ENCODE results near the gene AIDA. TPM values are rescaled to one million over a fixed set of nuclear protein-coding genes. Genes with fewer than 3 reads are reported as not detected.
A peak's percentile ranks its signal among the peaks of the same experiment; 100 is the strongest.

Gene AIDA
- total and polyA plus RNA-seq, 8 donors = 29.7 to 63.5 (median 39.9) TPM

GRCh38 chr1:222665964-222666363 lies 46.3 kb downstream of the AIDA start:
- H3K4me1 ChIP-seq = no peaks in the 10 kb centered on the region
- no peak overlapping the region for H3K4me3 ChIP-seq
- no peak for DNase-seq
- 79 to 82% (median 81%) methylated on average over 7 of the region's 7 CpGs for WGBS, 5 donors
- intact Hi-C loops (cut with DNase I; ENCODE audit: low total_unique reads) = no loop called here
- peaks cover 64 to 84% (median 77%) of the 10 kb centered on the region in 4 donors for H3K36me3 ChIP-seq
- no peaks in the 10 kb centered on the region for H3K27me3 ChIP-seq
- TF ChIP-seq POLR2AphosphoS5 (IDR thresholded peaks at IDR 0.05) (no peak), POLR2A (IDR thresholded peaks at IDR 0.05) (no peak), EP300 (IDR thresholded peaks at IDR 0.05) (no peak)
- TF ChIP-seq, protein P1, sequence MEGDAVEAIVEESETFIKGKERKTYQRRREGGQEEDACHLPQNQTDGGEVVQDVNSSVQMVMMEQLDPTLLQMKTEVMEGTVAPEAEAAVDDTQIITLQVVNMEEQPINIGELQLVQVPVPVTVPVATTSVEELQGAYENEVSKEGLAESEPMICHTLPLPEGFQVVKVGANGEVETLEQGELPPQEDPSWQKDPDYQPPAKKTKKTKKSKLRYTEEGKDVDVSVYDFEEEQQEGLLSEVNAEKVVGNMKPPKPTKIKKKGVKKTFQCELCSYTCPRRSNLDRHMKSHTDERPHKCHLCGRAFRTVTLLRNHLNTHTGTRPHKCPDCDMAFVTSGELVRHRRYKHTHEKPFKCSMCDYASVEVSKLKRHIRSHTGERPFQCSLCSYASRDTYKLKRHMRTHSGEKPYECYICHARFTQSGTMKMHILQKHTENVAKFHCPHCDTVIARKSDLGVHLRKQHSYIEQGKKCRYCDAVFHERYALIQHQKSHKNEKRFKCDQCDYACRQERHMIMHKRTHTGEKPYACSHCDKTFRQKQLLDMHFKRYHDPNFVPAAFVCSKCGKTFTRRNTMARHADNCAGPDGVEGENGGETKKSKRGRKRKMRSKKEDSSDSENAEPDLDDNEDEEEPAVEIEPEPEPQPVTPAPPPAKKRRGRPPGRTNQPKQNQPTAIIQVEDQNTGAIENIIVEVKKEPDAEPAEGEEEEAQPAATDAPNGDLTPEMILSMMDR (IDR thresholded peaks at IDR 0.05) = no peak
- H3K27ac ChIP-seq = no peak overlapping the region
- no peaks in the 10 kb centered on the region for H3K9me3 ChIP-seq

DNA sequence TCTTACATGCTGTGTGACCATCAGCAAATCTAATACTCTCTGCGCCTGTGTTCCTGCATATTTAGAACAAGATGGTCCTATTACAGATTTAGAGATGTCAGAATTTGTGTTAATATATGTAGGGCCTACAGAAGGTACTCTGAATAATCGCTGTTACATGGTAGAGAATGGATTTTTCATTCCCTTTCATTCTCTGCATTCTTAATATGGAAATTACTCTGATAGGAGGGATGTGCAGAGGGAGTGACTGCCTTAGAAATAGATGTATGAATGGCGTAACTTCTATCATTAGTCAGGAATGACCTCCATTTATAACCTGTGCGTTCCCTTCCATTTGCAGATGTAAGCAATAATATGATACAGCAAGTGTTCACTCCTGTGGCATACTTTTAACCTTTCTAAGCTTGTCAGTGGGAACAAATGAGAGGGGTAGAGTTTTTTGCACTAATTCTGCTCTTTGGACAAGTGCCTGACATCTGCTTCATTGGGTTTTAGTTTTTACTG lies 48.8 kb downstream of the AIDA start:
- no peak for DNase-seq
- H3K27ac ChIP-seq = no peak overlapping the region
- intact Hi-C loops (cut with DNase I; ENCODE audit: low total_unique reads) = no loop called here
- WGBS, 5 donors = 92 to 98% (median 96%) methylated on average over 4 of the region's 4 CpGs
- H3K36me3 ChIP-seq = peaks cover 89 to 95% (median 95%) of the 10 kb centered on the region in 4 donors
- H3K27me3 ChIP-seq = no peaks in the 10 kb centered on the region
- H3K4me3 ChIP-seq = no peak overlapping the region
- H3K4me1 ChIP-seq = no peaks in the 10 kb centered on the region
- TF ChIP-seq, protein P1 (IDR thresholded peaks at IDR 0.05) = no peak
- no peak for TF ChIP-seq POLR2AphosphoS5 (IDR thresholded peaks at IDR 0.05)
- no peak for TF ChIP-seq EP300 (IDR thresholded peaks at IDR 0.05)
- TF ChIP-seq POLR2A (IDR thresholded peaks at IDR 0.05) = no peak
- no peaks in the 10 kb centered on the region for H3K9me3 ChIP-seq

GRCh38 chr1:222657899-222658298 lies 54.4 kb downstream of the AIDA start:
- no peaks in the 10 kb centered on the region for H3K9me3 ChIP-seq
- no peaks in the 10 kb centered on the region for H3K27me3 ChIP-seq
- 21 to 63% (median 46%) methylated on average over 2 of the region's 2 CpGs for WGBS, 5 donors
- no peak for DNase-seq
- no peak overlapping the region for H3K4me3 ChIP-seq
- intact Hi-C loops (cut with DNase I; ENCODE audit: low total_unique reads) = no loop called here
- peaks cover 5 to 16% (median 9%) of the 10 kb centered on the region in 4 donors for H3K4me1 ChIP-seq
- H3K36me3 ChIP-seq = peaks cover 85 to 100% (median 100%) of the 10 kb centered on the region in 4 donors
- TF ChIP-seq POLR2AphosphoS5 (IDR thresholded peaks at IDR 0.05) (no peak), EP300 (IDR thresholded peaks at IDR 0.05) (no peak), POLR2A (IDR thresholded peaks at IDR 0.05) (no peak)
- TF ChIP-seq, protein P1 (IDR thresholded peaks at IDR 0.05) = no peak
- H3K27ac ChIP-seq = no peak overlapping the region

DNA sequence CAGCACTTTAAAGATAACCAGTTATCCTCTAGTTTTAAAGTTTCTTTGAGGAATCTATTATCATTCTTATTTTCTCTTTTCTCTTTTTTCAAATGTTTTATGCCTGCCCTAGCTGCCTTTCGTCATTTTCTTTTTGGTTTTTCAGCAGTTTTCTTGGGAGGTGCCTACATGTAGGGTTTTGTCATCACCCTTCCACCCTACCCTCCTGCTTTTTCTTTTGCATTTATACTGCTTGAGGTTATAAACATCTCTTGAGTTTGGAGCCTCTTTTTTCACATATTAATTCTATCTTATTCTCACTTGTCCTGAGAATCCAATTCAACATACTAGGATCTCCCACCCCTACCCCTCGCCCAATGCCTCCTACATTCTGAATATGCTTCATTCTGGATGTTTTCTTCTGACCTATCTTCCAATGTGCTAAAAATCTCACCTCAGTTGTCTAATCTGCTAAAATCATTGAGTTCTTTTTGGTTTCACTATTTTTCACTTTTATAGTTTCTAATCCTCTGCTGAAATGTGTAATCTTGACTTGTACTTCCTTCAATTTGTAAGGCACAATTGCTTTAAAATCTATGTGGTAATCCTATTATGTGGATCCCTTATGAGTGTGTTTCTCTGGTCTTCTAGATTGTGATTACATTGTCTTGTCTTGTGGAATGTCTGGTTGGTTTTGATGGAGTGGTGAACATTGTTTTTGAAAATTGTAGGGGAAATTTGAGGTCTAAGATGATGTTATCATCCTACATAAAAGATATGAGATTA lies 55.7 kb downstream of the AIDA start:
- Histone ChIP-seq H3K36me3 (peaks cover 84 to 100% (median 100%) of the 10 kb centered on the region in 4 donors), H3K4me3 (no peak overlapping the region), H3K4me1 (peaks cover 5 to 16% (median 9%) of the 10 kb centered on the region in 4 donors), H3K9me3 (no peaks in the 10 kb centered on the region), H3K27ac (peak overlapping the region in 1 of 5 donors; percentile 22), H3K27me3 (no peaks in the 10 kb centered on the region)
- 96 to 100% (median 98%) methylated on average over 2 of the region's 2 CpGs for WGBS, 5 donors
- intact Hi-C loops (cut with DNase I; ENCODE audit: low total_unique reads) = no loop called here
- TF ChIP-seq POLR2AphosphoS5 (IDR thresholded peaks at IDR 0.05) (no peak), EP300 (IDR thresholded peaks at IDR 0.05) (no peak), POLR2A (IDR thresholded peaks at IDR 0.05) (no peak)
- TF ChIP-seq, protein P1 (IDR thresholded peaks at IDR 0.05) = no peak
- no peak for DNase-seq
